HG02884 (cell line): ENCODE data around the gene ANKRD9.

Experiments used
- ATAC-seq: cut with Tn5 transposase; IDR thresholded peaks from one replicate; pipeline ENCODE4 v1.9.1; 2021; ENCODE audit warnings: mild to moderate bottlenecking, moderate library complexity; ENCODE audit not compliant: unreplicated experiment

ANKRD9 gene

GRCh38 chr14:102499401-102500157 lies 10.0 kb downstream of the ANKRD9 start:
- ATAC-seq: no peak

GRCh38 chr14:102498678-102499265 lies 10.8 kb downstream of the ANKRD9 start:
- no peak for ATAC-seq

GRCh38 chr14:102497998-102498677 lies 11.4 kb downstream of the ANKRD9 start:
- ATAC-seq: no peak

- no peak for ATAC-seq
These were observed 12.4 kb downstream of the ANKRD9 start for GRCh38 chr14:102496958-102497744.

- no peak for ATAC-seq
These were observed 13.3 kb downstream of the ANKRD9 start for GRCh38 chr14:102496331-102496691.

- no peak for ATAC-seq
These were observed 13.9 kb downstream of the ANKRD9 start for GRCh38 chr14:102495491-102496330.

- no peak for ATAC-seq
These were observed 16.0 kb downstream of the ANKRD9 start for GRCh38 chr14:102493585-102493984.

GRCh38 chr14:102493096-102493495 lies 16.5 kb downstream of the ANKRD9 start:
- ATAC-seq: no peak

- ATAC-seq: no peak
These were observed 17.1 kb downstream of the ANKRD9 start for GRCh38 chr14:102492531-102492910.

- ATAC-seq: no peak
These were observed 17.6 kb downstream of the ANKRD9 start for GRCh38 chr14:102491786-102492530.

GRCh38 chr14:102491366-102491765 lies 18.2 kb downstream of the ANKRD9 start:
- ATAC-seq: no peak

- ATAC-seq: no peak
These were observed 19.1 kb downstream of the ANKRD9 start for GRCh38 chr14:102490456-102490855.

GRCh38 chr14:102487204-102487577 lies 22.4 kb downstream of the ANKRD9 start:
- no peak for ATAC-seq

- no peak for ATAC-seq
These were observed 22.9 kb downstream of the ANKRD9 start for GRCh38 chr14:102486513-102487203.

GRCh38 chr14:102485693-102486512 lies 23.7 kb downstream of the ANKRD9 start:
- no peak for ATAC-seq

GRCh38 chr14:102484316-102484715 lies 25.3 kb downstream of the ANKRD9 start:
- no peak for ATAC-seq

- no peak for ATAC-seq
These were observed 27.8 kb downstream of the ANKRD9 start for GRCh38 chr14:102481791-102482238.

- no peak for ATAC-seq
These were observed 28.2 kb downstream of the ANKRD9 start for GRCh38 chr14:102481371-102481770.
